HepG2 (cell line): Measurements from ENCODE around the gene PTMA. TPM values are rescaled to one million over a fixed set of nuclear protein-coding genes. Genes with fewer than 3 reads are reported as not detected.
A peak's percentile ranks its signal among the peaks of the same experiment; 100 is the strongest.

Source experiments
- CTCF ChIP-seq: sonication (generic); formaldehyde crosslinking; IDR thresholded peaks from 2 replicates; pipeline ENCODE4 v1.5.0; 2020; ENCODE audit warnings: mild to moderate bottlenecking, missing genetic modification reagents, moderate library complexity
- HNRNPL ChIP-seq: fragments of 200-400 bp; formaldehyde crosslinking; IDR thresholded peaks from 2 replicates; pipeline ENCODE4 v1.6.1; 2017; ENCODE audit warnings: mild to moderate bottlenecking, low read depth, low read length
- KLF16 ChIP-seq, 2 experiments: sonication (generic) in 1 of 2; formaldehyde crosslinking in 1 of 2; IDR thresholded peaks; 2 replicates each; pipeline versions ENCODE4 v1.6.1 to v1.8.0; 2016 to 2023; ENCODE audit warnings: missing genetic modification reagents in 2 of 2, missing compliant biosample characterization in 1 of 2
- MAX ChIP-seq: IDR thresholded peaks from 2 replicates; pipeline ENCODE4 v1.6.1; 2012; ENCODE audit warnings: inconsistent platforms
- MXD4 ChIP-seq: IDR thresholded peaks from 2 replicates; pipeline ENCODE4 v1.6.1; 2016; ENCODE audit warnings: mild to moderate bottlenecking, missing biosample characterization, missing genetic modification reagents
- PAWR ChIP-seq: sonication (generic); formaldehyde crosslinking; IDR thresholded peaks from 2 replicates; pipeline ENCODE4 v1.4.0; 2020; ENCODE audit warnings: missing genetic modification reagents, mild to moderate bottlenecking, borderline replicate concordance
- POGK ChIP-seq: sonication (generic); formaldehyde crosslinking; conservative IDR thresholded peaks from 2 replicates; pipeline ENCODE4 v1.8.0; 2022; ENCODE audit warnings: mild to moderate bottlenecking, moderate library complexity, missing genetic modification reagents
- TCF7 ChIP-seq: sonication (generic); IDR thresholded peaks from 2 replicates; pipeline ENCODE4 v1.6.1; 2016; ENCODE audit warnings: antibody characterized with exemption, low read depth
- ZFP41 ChIP-seq: sonication (generic); formaldehyde crosslinking; IDR thresholded peaks from 2 replicates; pipeline ENCODE4 v1.4.0; 2020; ENCODE audit warnings: mild to moderate bottlenecking, missing genetic modification reagents, borderline replicate concordance
- ZNF225 ChIP-seq: sonication (generic); formaldehyde crosslinking; IDR thresholded peaks from 2 replicates; pipeline ENCODE4 v1.4.0; 2020; ENCODE audit warnings: mild to moderate bottlenecking, missing genetic modification reagents
- ZNF318 ChIP-seq: sonication (generic); formaldehyde crosslinking; IDR thresholded peaks from 2 replicates; pipeline ENCODE4 v1.4.0; 2020; ENCODE audit warnings: mild to moderate bottlenecking, missing genetic modification reagents
- ZNF350 ChIP-seq: sonication (generic); formaldehyde crosslinking; IDR thresholded peaks from 2 replicates; pipeline ENCODE4 v1.4.0; 2020; ENCODE audit warnings: mild to moderate bottlenecking, low read depth, missing genetic modification reagents, borderline replicate concordance
- ZNF563 ChIP-seq: sonication (generic); formaldehyde crosslinking; IDR thresholded peaks from 2 replicates; pipeline ENCODE4 v1.8.0; 2022; ENCODE audit warnings: mild to moderate bottlenecking, moderate library complexity, missing genetic modification reagents
- ZNF691 ChIP-seq: sonication (generic); formaldehyde crosslinking; IDR thresholded peaks from 2 replicates; pipeline ENCODE4 v1.4.0; 2020; ENCODE audit warnings: missing genetic modification reagents, low read depth, mild to moderate bottlenecking, borderline replicate concordance
- ZNF746 ChIP-seq: sonication (generic); formaldehyde crosslinking; IDR thresholded peaks from 2 replicates; pipeline ENCODE4 v1.8.0; 2022; ENCODE audit warnings: mild to moderate bottlenecking, missing genetic modification reagents
- polyA plus RNA-seq, 8 experiments: library from polyadenylated mRNA; depleted of rRNA in 3 of 8; stranded (reverse) in 7 of 8; unstranded in 1 of 8; fragments of >200 nt; fragmentation: Illumina TruSeq in 4 of 8; extraction: Trizol in 4 of 8; gene quantifications; 2 replicates each; pipeline versions ENCODE4 v1.2.1 to v1.2.3, GENCODE V29; 2011 to 2016; ENCODE audit warnings: low read depth in 4 of 8, missing spikeins in 1 of 8, mixed read lengths in 1 of 8; ENCODE audit not compliant: insufficient read depth in 1 of 8
- total RNA-seq, 5 experiments: library from RNA; depleted of rRNA; stranded (reverse); fragments of >200 nt; fragmentation: Illumina TruSeq; extraction: Trizol; gene quantifications; 2 replicates each; pipeline ENCODE4 v1.2.3, GENCODE V29; 2016; ENCODE audit warnings: low read depth in 1 of 5

The PTMA gene
- total and polyA plus RNA-seq, 2 of the 13 experiments (the other 11 are each of a cell fraction or from before 2014, with no cell fraction given): 190 to 1,086 TPM

GRCh38 chr2:231672617-231673347 is 35.5 kb upstream of the PTMA start (continued):
- TF ChIP-seq KLF16 (CRISPR knock-in tag; IDR thresholded peaks at IDR 0.05) (peak; percentile 36 to 56; a peak in 1 of 4 replicates), POGK (CRISPR knock-in tag) (peak; percentile 92), HNRNPL (0 out of 2 replicates have a peak, but pooled peaks have one; percentile 15), MXD4 (CRISPR knock-in tag) (peak; percentile 42; the same call in 1 of the 2 replicates), ZNF691 (CRISPR knock-in tag) (peak; percentile 50; the same call in 1 of the 2 replicates), ZNF350 (CRISPR knock-in tag) (0 out of 2 replicates have a peak, but pooled peaks have one; percentile 57), TCF7 (no peak), ZNF746 (CRISPR knock-in tag) (0 out of 2 replicates have a peak, but pooled peaks have one; percentile 40), ZNF318 (no peak), ZNF563 (CRISPR knock-in tag) (peak; percentile 51; the same call in 1 of the 2 replicates), CTCF (CRISPR knock-in tag) (peak; percentile 72), ZFP41 (0 out of 2 replicates have a peak, but pooled peaks have one; percentile 42), PAWR (CRISPR knock-in tag) (0 out of 2 replicates have a peak, but pooled peaks have one; percentile 62), MAX (peak; percentile 44; the same call in 1 of the 2 replicates), ZNF225 (CRISPR knock-in tag) (no peak)
